Stimulated activated CD4-positive, alpha-beta T cell treated with anti-CD3 and anti-CD28 coated beads, Interleukin-4, amount 100 ng/mL, for 48 hours (primary cell): ENCODE data around the gene MYO19.
"Not testable (repeated sequence)": the region's sequence is repeated elsewhere in the genome, so short reads cannot be mapped to it uniquely, and the experiment has no call there.

Experiments used
- DNase-seq, 2 donors: peaks; one replicate each; pipeline ENCODE4 v3.0.0-alpha.2; 2020; ENCODE audit warnings: low read depth in 2 of 2

The MYO19 gene

DNA sequence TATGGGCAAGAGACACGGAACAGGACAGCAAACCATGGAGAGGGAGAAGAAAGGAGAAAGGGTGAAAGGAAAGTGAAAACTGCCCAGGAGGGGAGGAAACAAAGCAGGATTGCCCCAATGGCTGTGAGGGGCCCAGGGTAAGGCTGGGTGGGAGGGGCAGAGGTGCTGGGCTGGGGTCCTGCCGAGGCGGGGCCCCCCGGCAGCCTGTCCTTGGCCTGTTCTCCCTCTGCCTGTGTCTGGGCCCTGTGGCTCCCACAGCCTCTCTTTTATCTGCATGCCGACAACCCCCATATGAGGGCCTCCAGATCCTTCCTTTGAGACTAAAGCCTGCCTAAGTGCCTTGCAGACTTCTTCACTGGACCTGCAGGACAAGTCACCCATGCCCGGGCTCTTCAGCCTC is 32.7 kb downstream of the MYO19 start:
- DNase-seq: no peak

DNA sequence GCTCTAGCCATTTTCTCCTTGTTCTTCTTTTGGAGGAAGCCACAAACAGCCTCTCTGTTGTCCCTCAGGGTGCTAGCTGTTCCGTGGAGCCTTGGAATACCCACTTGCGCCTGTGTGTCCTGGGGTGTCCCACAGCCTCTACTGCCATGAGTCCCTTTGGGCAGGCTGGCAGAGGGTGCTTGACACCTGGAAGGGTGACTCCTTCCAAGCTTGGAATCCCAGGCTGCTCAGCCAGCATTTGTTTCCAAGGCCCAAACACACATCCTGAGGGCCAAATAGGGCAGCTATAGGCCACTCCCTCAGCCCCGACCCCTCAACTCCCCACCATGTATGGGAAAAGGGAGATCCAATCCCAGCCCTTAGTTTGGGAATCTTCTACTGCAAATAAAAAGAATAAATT is 33.3 kb downstream of the MYO19 start:
- no peak for DNase-seq

- no peak for DNase-seq
These were observed 33.9 kb downstream of the MYO19 start for GRCh38 chr17:36500745-36501225.

GRCh38 chr17:36498560-36499300 is 35.9 kb downstream of the MYO19 start:
- no peak for DNase-seq

DNA sequence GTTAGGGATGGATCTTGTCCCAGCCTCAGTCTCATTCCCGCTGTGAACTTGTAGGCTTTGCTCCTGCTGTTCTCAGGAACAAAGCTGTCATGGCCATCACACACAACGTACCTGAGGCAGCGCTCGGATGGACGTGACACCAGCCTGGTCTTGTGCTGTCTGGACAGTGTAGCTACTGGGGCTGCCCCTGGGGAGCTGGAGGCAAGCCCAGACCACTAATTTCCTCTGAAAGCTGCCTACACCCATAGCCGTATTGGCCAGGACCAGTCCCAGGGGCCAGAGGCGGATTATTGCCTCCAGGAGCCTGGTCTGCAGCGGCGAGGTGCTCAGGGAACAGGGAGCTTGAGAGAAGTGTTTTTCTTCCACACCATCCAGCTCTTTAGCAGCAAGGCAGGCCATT is 36.5 kb downstream of the MYO19 start:
- DNase-seq: no peak

DNA sequence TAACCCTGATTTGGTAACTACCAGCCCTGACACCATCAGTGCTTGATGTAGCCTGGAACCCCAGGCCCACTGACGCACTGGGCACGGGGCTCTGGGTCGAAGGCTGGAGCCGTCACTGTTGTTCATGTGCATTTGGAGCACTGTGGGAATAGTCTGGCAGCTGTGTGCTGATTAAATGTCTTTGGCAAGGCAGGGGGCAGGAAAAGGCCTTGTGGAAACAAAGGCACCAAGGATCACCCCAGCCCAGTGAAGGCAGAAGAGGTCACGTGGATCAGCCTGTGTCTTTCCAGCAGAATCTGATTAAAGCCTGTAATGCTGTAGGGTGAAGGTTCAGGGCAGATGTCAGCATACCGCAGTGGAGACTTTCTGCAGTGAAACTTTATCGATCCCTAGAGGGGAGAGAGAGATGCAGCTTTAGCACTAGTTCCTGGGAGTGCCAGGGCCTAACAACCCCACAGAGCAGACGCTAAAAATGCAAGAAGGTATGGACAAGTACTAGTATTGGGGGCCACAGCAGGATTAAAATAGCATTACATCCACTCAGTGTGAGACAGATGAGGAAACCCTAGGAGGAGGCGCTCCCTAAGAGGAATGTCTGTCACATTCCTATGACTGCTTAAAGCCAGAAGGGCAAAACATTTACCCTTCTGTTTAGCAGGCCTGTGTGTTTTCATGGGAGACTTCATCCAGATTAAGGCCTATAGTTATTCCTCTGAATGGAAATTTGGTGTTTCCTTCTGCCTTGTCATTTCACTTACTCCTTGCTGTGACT is 38.5 kb downstream of the MYO19 start:
- DNase-seq: no peak

DNA sequence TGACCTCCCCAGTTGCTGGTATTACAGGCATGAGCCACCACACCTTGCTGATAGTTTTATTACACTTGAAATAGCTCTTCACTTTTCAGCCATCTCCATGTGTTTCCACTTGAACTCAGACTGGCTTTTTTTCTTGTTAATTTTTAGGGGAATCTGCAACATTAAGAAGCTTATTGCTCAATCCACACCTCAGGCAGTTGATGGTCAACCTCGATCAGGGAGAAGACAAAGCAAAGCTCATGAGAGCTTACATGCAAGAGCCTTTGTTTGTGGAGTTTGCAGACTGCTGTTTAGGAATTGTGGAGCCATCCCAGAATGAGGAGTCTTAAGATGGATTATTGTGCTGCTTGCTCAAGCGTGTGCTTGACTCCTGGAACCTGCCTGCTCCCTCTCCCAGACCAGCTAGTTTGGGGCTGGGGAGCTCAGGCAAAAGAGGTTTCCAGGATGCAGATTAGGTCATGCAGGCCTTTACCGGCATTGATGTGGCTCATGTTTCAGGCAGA is 39.5 kb downstream of the MYO19 start:
- no peak for DNase-seq

- no peak for DNase-seq
These were observed 40.0 kb downstream of the MYO19 start for GRCh38 chr17:36494674-36495073.

GRCh38 chr17:36493956-36494355 is 40.7 kb downstream of the MYO19 start:
- no peak for DNase-seq

DNA sequence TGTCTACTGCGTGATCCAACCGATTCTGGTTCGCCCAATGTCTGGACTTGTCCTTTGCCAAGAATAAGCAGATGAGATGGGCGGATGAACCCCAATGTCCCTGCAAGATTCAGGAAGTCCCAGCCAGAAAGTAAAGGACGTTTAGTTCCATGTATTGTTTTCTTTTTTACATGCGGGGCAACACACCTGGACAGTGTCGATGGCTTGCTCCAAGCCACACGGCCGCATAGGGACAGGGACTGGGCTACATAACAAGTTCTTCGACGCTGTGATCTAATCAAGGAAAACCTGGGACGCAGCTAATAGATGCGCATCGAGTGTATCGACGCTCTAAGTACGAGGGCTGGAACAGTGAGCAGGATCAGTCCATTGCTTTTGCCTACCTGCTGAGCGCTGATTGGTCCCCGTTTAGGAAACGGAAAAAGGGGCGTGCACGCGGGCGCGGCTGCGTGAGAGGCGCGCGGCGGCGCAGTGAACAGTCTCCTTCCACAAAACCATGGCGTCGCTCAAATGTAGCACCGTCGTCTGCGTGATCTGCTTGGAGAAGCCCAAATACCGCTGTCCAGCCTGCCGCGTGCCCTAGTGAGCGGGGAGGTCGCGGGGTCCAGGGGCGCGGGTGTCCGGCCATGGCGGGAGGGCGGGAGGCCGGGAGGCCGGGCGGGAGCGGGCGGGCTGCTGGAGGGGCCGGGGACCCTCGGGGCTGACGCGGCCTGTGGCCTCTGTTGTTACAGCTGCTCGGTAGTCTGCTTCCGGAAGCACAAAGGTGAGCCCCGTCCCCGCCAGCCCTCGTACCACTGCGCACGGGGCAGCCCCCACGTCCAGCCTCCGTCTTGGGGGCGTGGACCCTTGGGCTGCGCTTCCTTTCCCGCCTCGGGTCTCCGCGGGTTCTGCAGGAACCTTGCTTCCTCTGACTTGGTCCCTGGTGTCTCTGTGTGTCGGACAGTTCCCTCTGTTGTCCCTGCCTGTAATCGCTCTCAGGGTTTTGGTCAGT is 48.2 kb downstream of the MYO19 start, which contains the start of gene ZNHIT3:
Gene ZNHIT3 (plus strand): TSS at position 478 of the 991 bp plus-strand sequence. CDS start 19 bp downstream, at position 497.
- DNase-seq: peak; percentile 83 to 86

GRCh38 chr17:36485805-36486203 is 48.9 kb downstream of the MYO19 start:
- DNase-seq: no peak

GRCh38 chr17:36485027-36485426 is 49.6 kb downstream of the MYO19 start:
- no peak for DNase-seq

DNA sequence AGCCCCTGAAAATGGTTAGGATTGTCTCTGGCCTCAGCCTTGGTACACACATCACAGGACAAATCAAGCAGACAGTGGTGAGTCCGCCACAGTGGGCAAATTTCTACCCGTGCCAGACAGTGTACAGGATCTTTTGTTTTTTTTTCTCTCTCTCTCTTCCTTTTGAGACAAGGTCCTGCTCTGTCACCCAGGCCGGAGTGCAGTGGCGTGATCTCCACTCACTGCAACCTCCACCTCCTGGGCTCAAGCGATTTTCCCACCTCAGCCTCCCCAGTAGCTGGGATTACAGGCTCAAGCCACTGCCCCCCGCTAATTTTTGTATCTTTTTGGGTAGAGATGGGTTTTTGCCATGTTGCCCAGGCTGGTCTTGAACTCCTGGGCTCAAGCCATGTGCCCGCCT is 50.6 kb downstream of the MYO19 start:
- DNase-seq: not testable (repeated sequence)

- peak; percentile 80 to 82 for DNase-seq
These were observed 51.8 kb downstream of the MYO19 start for GRCh38 chr17:36482611-36483504.

- DNase-seq: no peak
These were observed 52.8 kb downstream of the MYO19 start for GRCh38 chr17:36481829-36482228.

- DNase-seq: no peak
These were observed 59.2 kb downstream of the MYO19 start for GRCh38 chr17:36475346-36475970.

DNA sequence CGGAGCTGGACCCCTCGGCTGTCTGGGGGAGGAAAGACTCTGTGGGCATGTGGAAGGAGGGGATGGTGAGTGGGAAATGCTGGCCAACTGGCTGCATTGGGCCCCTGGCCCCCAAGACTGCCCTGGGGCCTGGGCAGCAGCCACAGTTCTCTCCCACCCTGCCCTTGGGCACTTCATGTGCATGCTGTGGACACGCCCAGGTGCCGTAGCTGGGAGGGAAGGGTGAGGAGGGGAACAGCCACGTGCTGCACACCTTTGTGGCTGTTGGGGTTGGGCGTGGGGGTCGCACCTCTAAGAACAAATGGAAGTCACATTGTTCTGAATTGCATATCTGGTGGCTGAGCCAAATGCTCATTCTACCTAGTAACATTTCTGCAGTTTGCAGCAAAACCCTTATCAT is 60.1 kb downstream of the MYO19 start:
- DNase-seq: no peak

DNA sequence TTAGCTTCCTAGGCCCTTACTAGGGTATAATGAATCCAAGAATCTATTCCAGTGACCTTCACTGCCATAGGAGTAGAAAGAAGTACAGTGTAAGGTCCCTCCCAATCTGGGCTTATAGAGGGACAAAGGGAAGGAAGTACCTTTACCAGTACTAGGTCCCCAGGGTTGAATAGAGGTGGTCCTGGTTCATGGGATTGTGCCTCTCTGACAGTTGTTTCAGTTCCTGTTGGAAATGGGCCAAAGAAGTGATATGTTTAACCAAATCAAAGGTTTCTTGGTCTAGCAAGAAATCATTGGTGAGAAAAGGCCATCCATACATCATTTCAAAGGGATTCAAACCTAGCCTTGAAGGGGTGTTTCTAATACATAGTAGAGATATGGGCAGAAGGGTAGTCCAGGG is 64.2 kb downstream of the MYO19 start:
- DNase-seq: no peak

DNA sequence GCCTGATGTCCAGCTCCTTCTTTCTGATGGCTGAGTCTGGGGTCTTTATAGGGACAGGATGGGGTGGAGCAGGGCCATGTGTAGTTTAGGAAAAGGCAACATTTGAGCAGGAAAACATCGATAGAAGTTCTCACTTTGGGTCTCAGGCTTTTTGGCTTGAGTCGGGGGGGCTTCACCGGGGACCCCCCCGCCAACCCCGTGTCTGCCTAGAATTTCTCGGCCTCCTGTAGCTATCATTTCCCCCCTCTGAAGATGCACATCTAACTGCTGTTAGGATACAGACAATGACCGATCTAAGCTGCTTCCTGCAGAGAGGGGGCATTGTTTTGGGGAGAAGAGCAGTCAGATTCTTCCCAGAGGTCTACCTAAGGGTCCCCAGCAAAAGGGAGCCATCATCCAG is 64.9 kb downstream of the MYO19 start:
- DNase-seq: no peak
